ENCODE results near the gene CEP20. TPM values are rescaled to one million over a fixed set of nuclear protein-coding genes. Genes with fewer than 3 reads are reported as not detected.
"Not testable (repeated sequence)": the region's sequence is repeated elsewhere in the genome, so short reads cannot be mapped to it uniquely, and the experiment has no call there.

CEP20 gene
- total RNA-seq: 10 to 100 TPM; 22.7 to 26.2 TPM
- polyA plus RNA-seq (ENCODE audit: insufficient read length in 6 of 6): 10 to 100 TPM; 34.1 to 44.6 (median 38.5) TPM
- long read RNA-seq, donor 1, transcript FOPNL-201 (5 exons, 2,275 nt): major isoform, 19 of 21 reads
- long read RNA-seq, donor 1, partial matches to known transcripts: 0 of 21 reads
- long read RNA-seq, donor 1, other reads (novel, unspliced or antisense): 0 of 21 reads
- long read RNA-seq, donor 2, transcript FOPNL-201 (5 exons, 2,275 nt): major isoform, 19 of 21 reads
- long read RNA-seq, donor 2, partial matches to known transcripts: 0 of 21 reads
- long read RNA-seq, donor 2, other reads (novel, unspliced or antisense): 0 of 21 reads
- long read RNA-seq, donor 3, transcript FOPNL-201 (5 exons, 2,275 nt): major isoform, 13 of 13 reads
- long read RNA-seq, donor 3, partial matches to known transcripts: 0 of 13 reads
- long read RNA-seq, donor 3, other reads (novel, unspliced or antisense): 0 of 13 reads
- long read RNA-seq, donor 4, transcript FOPNL-201 (5 exons, 2,275 nt): major isoform, 6 of 10 reads
- long read RNA-seq, donor 4, partial matches to known transcripts: 1 of 10 reads
- long read RNA-seq, donor 4, other reads (novel, unspliced or antisense): 3 of 10 reads
- long read RNA-seq, donor 5, transcript FOPNL-201 (5 exons, 2,275 nt): major isoform, 16 of 18 reads
- long read RNA-seq, donor 5, partial matches to known transcripts: 0 of 18 reads
- long read RNA-seq, donor 5, other reads (novel, unspliced or antisense): 0 of 18 reads
- long read RNA-seq, donor 6, transcript FOPNL-201 (5 exons, 2,275 nt): major isoform, 16 of 18 reads
- long read RNA-seq, donor 6, partial matches to known transcripts: 0 of 18 reads
- long read RNA-seq, donor 6, other reads (novel, unspliced or antisense): 0 of 18 reads
- long read RNA-seq, donor 7, transcript FOPNL-201 (5 exons, 2,275 nt): major isoform, 12 of 14 reads
- long read RNA-seq, donor 7, partial matches to known transcripts: 0 of 14 reads
- long read RNA-seq, donor 7, other reads (novel, unspliced or antisense): 0 of 14 reads
- long read RNA-seq, donor 8, transcript FOPNL-201 (5 exons, 2,275 nt): major isoform, 13 of 17 reads
- long read RNA-seq, donor 8, partial matches to known transcripts: 0 of 17 reads
- long read RNA-seq, donor 8, other reads (novel, unspliced or antisense): 0 of 17 reads
- long read RNA-seq, donor 9, partial matches to known transcripts: 0 of 1 reads
- long read RNA-seq, donor 9, other reads (novel, unspliced or antisense): 0 of 1 reads
- long read RNA-seq, donor 10, partial matches to known transcripts: 0 of 1 reads
- long read RNA-seq, donor 10, other reads (novel, unspliced or antisense): 1 of 1 reads
- long read RNA-seq, donor 11: 0 reads
- long read RNA-seq, donor 12, transcript FOPNL-201 (5 exons, 2,275 nt): major isoform, 12 of 13 reads
- long read RNA-seq, donor 12, partial matches to known transcripts: 0 of 13 reads
- long read RNA-seq, donor 12, other reads (novel, unspliced or antisense): 0 of 13 reads

DNA sequence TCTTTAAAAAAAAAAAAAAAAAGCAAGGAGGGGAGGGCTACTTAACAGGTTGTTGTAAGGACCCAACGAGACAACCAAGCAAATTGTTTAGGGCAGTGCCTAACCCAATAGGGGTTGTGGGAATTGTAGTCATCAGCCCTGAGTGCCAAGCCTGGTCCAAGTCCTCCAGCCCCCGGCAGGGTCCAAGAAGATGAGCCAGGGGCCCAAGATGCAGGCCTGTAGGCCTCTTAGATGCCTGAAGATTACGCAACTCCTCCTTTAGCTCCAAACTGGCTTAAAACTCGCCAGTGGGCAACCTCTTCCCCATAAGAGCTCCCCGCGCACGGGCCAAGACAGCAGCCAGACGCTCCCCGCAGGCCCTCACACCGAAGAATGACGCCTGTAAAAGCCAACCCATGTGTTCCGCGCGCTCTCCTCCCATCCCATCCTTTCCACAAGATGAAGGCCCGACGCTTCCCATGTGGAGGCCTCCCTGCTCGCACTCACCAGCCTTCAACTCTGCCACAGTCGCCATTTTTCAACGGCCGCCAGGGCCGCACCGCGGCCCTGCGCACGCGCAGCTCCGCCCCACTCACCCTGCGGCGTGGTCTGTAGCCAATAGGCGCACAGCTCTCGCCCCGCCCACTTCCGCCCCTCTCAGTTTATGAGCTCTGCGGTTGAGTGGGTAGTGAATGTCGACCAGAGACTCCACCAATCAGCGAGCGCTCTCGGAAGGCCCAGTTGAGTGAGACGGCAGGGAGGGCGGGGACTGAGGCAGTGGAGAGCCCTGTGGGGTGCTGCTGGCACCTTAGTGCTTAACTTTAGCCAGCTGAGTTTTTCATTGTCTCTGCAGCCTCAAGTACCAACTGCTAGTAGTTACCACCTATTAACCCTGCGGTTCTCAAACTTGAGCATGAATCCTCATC lies at the start of gene CEP20:
TSS of gene CEP20 (minus strand) at position 532 of the 905 bp plus-strand sequence. CDS start at position 514, 18 bp downstream.
- H3K4me3 ChIP-seq: peak within 1 kb of the TSS; percentile 64 to 92
- no peaks in the 10 kb centered on the region for H3K9me3 ChIP-seq
- ATAC-seq (peak; percentile 100), DNase-seq (peak; percentile 98 to 100 (median 98))
- peaks cover 0 to 5% of the 10 kb centered on the region in 2 donors for H3K36me3 ChIP-seq
- H3K27ac ChIP-seq: peak within 1 kb of the TSS; percentile 72 to 89
- TF ChIP-seq, protein P1, sequence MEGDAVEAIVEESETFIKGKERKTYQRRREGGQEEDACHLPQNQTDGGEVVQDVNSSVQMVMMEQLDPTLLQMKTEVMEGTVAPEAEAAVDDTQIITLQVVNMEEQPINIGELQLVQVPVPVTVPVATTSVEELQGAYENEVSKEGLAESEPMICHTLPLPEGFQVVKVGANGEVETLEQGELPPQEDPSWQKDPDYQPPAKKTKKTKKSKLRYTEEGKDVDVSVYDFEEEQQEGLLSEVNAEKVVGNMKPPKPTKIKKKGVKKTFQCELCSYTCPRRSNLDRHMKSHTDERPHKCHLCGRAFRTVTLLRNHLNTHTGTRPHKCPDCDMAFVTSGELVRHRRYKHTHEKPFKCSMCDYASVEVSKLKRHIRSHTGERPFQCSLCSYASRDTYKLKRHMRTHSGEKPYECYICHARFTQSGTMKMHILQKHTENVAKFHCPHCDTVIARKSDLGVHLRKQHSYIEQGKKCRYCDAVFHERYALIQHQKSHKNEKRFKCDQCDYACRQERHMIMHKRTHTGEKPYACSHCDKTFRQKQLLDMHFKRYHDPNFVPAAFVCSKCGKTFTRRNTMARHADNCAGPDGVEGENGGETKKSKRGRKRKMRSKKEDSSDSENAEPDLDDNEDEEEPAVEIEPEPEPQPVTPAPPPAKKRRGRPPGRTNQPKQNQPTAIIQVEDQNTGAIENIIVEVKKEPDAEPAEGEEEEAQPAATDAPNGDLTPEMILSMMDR (IDR thresholded peaks at IDR 0.05): peak in 1 of 2 donors; percentile 31
- H3K27me3 ChIP-seq: no peaks in the 10 kb centered on the region
- intact Hi-C loops (cut with DNase I): no loop called here
- H3K4me1 ChIP-seq: peaks cover 9 to 35% of the 10 kb centered on the region in 2 donors

- H3K4me3 ChIP-seq; H3K27ac ChIP-seq; intact Hi-C loops (cut with DNase I); H3K36me3 ChIP-seq; H3K27me3 ChIP-seq; H3K9me3 ChIP-seq; H3K4me1 ChIP-seq; DNase-seq; ATAC-seq: not testable (repeated sequence)
These were observed 48.4 kb upstream of the CEP20 start for GRCh38 chr16:15936809-15937208.

DNA sequence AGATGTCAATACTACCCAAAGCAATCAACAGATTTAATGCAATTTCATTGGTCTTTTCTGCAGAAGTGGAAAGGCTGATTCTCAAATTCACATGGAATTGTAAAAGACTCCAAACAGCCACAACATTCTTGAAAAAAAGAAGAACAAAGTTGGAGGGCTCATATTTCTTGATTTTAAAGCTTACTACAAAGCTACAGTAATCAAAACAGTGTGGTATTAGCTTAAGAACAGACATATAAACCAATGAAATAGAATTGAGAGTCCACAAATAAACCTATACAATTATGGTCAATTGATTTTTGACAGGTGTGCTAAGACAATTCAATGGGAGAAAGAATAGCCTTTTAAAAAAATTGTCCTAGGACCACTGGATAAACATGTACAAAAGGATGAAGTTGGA lies 46.6 kb upstream of the CEP20 start:
- no peak for ATAC-seq
- H3K4me3 ChIP-seq: no peak overlapping the region
- no peaks in the 10 kb centered on the region for H3K36me3 ChIP-seq
- DNase-seq: no peak
- no peak overlapping the region for H3K27ac ChIP-seq
- H3K9me3 ChIP-seq: no peaks in the 10 kb centered on the region
- peaks cover 0 to 3% of the 10 kb centered on the region in 2 donors for H3K4me1 ChIP-seq
- intact Hi-C loops (cut with DNase I): no loop called here
- H3K27me3 ChIP-seq: no peaks in the 10 kb centered on the region
- TF ChIP-seq, protein P1 (IDR thresholded peaks at IDR 0.05): no peak

DNA sequence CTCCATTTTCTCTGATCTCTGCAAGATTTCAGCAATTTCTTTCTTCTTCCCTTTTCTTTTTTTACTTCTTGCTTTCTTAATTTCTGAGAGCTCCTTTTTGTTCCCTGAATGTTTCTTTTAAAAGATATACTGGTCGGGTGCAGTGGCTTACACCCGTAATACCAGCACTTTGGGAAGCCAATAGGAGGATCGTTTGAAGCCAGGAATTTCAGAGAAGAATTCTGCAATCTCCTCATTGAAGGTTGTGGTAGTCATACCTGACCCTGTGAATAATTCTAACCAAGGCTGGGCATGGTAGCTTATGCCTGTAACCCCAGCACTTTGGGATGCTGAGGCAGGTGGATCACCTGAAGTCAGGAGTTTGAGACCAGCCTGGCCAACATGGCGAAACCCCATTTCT lies 45.4 kb upstream of the CEP20 start:
- Histone ChIP-seq H3K27ac (no peak overlapping the region), H3K4me3 (no peak overlapping the region), H3K9me3 (no peaks in the 10 kb centered on the region), H3K4me1 (peaks cover 0 to 3% of the 10 kb centered on the region in 2 donors), H3K36me3 (no peaks in the 10 kb centered on the region), H3K27me3 (no peaks in the 10 kb centered on the region)
- TF ChIP-seq, protein P1 (IDR thresholded peaks at IDR 0.05): no peak
- ATAC-seq: no peak
- intact Hi-C loops (cut with DNase I): no loop called here
- DNase-seq: no peak

Data from left lung (tissue), 14 donors.